Stimulated activated CD4-positive, alpha-beta T cell treated with anti-CD3 and anti-CD28 coated beads, Interleukin-1b, Interleukin-23, amount 100 ng/mL, for 24 hours (primary cell): ENCODE results near the gene NID2.
A peak's percentile ranks its signal among the peaks of the same experiment; 100 is the strongest.

Experiments used
- DNase-seq, 4 experiments: peaks; one replicate each; pipeline ENCODE4 v3.0.0-alpha.2; 2020; ENCODE audit warnings: low read depth in 4 of 4, low spot score in 1 of 4

Gene NID2, protein sequence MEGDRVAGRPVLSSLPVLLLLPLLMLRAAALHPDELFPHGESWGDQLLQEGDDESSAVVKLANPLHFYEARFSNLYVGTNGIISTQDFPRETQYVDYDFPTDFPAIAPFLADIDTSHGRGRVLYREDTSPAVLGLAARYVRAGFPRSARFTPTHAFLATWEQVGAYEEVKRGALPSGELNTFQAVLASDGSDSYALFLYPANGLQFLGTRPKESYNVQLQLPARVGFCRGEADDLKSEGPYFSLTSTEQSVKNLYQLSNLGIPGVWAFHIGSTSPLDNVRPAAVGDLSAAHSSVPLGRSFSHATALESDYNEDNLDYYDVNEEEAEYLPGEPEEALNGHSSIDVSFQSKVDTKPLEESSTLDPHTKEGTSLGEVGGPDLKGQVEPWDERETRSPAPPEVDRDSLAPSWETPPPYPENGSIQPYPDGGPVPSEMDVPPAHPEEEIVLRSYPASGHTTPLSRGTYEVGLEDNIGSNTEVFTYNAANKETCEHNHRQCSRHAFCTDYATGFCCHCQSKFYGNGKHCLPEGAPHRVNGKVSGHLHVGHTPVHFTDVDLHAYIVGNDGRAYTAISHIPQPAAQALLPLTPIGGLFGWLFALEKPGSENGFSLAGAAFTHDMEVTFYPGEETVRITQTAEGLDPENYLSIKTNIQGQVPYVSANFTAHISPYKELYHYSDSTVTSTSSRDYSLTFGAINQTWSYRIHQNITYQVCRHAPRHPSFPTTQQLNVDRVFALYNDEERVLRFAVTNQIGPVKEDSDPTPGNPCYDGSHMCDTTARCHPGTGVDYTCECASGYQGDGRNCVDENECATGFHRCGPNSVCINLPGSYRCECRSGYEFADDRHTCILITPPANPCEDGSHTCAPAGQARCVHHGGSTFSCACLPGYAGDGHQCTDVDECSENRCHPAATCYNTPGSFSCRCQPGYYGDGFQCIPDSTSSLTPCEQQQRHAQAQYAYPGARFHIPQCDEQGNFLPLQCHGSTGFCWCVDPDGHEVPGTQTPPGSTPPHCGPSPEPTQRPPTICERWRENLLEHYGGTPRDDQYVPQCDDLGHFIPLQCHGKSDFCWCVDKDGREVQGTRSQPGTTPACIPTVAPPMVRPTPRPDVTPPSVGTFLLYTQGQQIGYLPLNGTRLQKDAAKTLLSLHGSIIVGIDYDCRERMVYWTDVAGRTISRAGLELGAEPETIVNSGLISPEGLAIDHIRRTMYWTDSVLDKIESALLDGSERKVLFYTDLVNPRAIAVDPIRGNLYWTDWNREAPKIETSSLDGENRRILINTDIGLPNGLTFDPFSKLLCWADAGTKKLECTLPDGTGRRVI (N-terminal part only)

DNA sequence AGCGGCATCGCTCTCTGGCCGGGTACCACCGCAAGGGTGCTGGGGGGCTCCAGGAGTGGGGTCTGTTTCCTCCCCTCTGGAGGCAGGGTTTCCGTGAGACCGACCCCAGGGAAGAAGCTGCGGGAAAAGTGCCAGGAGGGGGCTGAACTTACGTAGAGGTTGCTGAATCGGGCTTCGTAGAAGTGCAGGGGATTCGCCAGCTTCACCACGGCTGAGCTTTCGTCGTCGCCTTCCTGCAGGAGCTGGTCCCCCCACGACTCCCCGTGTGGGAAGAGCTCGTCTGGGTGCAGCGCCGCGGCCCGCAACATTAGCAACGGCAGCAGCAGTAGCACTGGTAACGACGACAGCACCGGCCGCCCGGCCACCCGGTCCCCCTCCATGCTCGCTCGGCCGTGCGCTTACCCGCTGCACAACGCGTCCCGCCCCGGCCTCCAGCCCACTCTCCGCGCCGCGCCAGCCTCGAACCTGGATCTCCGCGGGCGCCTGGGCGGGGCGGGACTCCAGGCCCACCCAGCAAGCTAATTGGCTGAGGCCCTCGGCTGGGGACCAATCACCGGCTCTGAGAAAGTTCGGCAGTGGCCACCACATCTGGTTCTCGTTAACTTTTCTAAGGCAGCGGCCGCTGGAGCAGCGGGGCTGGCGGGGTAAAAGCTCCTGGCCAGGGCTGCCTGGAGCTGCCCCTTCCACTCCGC, at the start of gene NID2:
NID2 (minus strand) TSS at position 445 of the 692 bp plus-strand sequence; CDS start at position 380, 65 bp downstream.
- DNase-seq: peak in 2 of 4 experiments; percentile 41 to 42

DNA sequence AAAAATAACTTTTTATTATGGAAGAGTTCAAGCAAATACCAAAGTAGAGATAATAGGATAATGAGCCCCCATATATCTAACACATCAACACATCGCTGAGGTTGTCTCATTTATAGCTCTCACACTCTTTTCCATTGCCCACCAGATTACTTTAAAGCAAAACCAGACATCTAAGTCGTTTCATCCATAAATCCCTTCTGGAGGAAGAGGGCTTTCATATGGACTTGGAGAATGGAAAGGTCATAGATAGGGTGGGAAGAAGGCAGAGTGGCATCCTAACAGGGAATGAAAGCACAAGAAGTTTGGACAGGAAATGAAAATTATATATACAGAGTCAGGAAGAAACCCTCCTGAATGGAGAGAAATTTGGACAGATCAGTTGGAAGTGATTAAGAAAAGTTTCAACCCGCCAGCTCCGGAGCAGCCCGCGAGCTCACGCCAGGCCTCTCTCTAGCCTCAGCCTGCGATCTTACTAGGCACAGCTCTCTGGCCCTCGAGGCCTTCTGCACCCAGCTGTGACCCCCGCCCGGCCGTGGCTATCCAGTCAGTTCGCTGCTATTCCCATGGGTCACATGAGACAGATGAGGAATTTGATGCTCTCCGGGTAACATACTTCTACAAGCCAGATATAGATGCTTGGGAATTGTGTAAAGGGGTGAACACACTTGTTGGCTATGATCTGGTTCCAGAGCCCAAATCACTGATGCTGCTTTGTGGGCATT, 48.4 kb upstream of the NID2 start:
- DNase-seq: no peak

DNA sequence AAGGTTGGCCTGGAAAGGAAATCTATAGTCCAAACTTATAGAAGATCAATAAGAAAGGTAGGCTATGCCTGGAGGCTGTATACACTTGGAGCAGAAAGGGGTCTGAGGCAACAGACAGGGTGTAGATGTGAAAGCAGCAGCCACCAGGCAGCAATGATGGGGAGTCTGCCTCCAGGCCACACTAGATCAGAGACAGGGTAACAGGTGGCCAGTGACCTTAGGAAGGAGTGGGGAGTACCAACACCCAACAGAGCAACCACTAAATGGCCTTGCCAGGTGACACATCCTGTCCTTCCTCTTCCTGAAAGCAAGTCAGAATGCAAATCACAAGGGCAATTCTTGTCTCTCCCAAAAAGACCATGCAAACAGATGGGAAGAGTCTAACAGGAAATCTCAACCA, 46.4 kb upstream of the NID2 start:
- DNase-seq: no peak

DNA sequence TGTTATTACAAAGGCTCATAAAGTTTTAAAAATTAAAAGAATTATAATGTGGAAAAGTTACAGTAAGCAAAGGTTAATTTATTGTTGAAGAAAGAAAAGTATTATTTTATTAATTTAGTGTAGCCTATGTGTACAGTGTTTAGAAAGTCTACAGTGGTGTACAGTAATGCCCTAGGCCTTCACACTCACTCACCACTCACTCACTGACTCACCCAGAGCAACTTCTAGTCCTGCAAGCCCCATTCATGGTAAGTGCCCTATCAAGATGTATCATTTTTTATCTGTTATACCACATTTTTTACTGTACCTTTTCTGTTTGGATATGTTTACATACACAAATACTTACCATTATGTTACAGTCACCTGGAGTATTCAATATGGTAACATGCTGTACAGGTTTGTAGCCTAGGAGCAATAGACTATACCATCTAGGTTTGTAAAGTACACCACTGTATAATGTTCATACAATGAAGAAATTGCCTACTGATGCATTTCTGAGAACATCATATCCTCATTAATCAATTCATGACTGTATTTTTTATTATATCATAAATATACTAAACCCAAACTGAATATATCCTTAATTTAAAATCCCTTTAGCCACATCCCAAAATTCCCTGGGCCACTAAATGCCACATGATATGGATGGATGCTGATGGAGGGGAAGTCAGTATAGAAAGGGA, 43.6 kb upstream of the NID2 start:
- no peak for DNase-seq

DNA sequence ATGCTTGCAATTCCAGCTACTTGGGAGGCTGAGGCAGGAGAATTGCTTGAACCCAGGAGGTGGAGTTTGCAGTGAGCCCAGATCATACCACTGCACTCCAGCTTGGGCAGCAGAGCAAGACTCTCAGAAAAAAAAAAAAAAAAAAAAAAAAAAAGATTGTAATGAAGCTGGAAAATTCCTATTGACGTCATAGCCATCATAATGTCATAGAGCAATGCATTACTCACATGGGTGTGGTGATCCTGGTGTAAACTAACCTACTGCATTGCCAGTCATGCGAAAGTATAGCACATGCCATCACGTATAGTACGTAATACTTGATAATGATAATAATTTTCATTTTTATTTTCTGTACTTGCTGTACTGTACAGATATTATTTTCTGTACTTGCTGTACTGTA, 42.7 kb upstream of the NID2 start:
- no peak for DNase-seq

DNA sequence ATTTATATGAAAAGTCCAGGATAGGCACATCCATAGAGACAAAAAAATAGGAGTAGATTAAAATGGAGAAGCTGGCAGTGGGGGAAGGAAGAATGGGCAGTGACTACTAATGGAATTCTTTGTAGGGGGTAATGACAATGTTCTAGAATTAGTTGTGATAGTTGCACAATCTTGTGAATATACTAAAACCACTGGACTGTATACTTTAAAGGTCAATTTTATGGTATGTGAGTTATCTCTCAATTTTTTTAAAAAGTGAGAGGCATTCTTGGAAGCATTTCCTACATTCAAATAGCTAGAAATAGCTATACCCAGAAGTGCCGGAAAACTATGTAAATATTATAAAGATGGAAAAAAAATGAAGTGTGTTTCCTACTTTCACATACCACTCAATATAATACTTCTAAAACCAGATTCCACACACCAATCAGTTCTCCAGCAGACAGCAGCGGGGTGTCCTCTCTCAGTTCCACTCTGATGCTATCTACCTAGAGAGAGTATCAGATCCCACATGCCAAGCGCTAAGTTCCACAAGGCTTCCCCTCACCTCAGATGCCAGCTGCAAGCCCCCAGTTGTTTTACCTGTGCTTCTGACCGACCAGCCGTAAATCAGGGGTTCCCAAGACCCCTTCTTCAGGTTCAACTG, 41.7 kb upstream of the NID2 start:
- no peak for DNase-seq

DNA sequence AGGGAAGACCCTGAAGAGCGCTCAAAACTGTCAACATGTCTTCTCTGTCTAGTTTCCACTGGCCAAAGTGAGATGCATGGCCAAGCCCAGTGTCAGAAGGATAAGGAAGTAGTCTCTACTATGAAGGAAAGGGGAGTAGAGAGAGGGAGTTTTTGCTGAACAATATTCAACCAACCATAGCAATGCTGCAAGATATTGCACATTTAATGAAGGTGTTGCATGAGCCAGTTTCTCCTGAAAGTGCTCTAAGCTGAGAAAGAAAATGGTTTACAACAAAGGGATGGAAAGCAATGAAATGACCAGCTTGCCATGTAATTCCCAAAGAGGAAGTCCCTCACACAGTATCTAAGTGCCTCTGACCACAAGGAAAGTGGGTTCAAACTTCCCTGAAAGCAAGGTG, 40.0 kb upstream of the NID2 start:
- no peak for DNase-seq

DNA sequence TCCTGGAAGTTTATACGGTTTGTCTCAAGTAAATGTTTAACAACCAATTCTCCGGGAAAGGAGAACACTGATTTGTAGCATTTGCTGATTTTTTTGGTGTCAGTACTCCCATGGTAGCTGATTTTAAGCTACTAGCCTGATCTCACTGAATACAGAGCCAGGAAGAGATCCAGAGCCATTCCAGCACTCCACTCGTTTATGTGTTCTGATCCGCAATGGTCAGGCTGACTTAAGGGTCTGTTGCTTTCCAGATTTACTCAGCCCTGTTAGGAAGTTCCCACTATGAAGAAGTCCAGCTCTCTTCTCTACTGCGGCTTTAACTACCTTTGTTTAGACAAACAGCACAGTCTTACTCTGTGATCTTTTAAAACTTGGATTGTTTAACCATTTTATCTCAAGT, 38.0 kb upstream of the NID2 start:
- no peak for DNase-seq

DNA sequence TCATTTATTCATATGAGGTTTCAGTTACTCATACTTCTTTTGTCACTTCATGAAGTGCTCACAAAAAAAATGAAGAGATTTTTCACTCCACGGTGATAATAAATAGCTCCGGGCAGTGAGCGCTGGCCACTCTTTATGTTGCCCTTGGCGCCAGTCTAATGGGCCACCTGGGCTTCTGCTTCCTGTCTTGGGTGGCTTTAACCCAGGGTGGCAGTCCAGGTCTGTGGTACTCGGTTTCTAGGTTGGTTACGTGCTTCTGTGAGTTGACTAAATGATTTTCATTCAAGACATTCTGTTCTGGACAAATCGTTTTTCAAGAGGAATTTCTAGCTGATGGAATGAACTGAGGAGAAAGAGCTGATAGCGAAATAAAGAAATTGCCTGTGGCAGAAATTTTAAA, 34.6 kb upstream of the NID2 start:
- no peak for DNase-seq

DNA sequence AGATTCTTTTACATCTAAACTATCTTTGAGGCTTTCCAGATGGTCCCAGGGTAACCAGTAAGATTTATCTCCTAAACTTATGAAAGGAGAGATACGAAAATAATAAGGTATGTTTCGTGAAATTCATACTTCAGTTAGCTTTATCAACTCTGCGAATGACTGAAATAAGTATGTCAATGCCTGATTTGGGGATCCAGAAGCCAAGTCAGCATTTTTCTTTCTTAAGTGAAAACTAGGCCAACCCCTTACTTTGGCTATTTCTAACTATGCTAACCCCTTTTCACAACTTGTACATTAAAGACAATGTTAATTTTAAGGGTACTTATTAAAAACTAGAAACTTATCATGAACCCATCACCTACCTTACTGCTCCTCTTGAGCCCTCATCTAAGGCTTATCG, 26.9 kb upstream of the NID2 start:
- DNase-seq: no peak

DNA sequence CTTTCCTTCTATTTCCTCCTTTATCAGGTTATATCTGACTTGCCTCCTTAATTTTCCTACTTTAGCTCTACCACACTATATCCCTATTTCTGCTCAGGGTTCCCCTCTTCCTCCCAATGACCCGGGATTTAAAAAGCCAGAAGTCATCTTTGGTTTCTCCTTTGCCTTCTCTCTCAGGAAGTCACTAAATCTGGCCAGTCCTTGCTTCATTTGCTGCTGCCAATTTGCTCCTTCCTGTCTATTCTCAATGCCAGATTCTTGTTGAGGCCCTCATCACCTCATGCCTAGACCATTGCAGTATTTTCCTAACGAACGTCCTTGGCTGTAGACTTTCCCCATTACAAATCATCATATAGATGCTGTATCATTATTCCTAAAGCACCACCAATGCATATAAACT, 26.5 kb upstream of the NID2 start:
- no peak for DNase-seq

DNA sequence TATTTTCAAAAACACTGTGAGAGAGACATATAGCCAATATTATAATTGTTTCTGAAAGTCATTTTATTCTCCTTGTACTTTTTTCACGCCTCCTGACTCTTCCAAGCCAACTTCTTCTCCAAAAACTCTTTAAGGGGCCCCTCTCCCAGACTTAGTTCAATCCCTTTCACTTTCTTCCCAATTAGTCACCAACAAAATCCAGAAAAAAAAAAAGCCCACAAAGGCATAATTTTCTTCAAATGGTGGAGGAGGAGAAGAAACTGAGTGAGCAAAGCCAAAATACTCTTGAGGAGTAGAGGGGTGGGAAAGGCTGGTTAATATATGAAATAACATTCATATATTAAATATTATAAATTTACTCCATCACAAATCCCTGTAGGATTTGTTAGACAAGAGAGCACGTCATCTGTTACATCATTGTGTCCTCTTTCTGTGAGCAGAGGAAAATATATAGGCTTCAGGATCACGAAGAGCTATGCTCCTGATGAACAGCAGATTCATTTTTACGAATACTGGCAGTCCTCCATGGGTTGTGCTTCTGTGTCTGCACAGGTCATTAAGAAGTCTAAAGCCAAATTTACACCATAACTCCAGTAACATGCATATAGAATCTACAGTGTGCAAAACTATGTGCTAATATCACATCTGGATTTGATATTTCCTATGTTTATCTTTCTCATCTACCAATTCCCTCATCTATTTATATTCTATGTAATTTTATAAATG, 25.9 kb upstream of the NID2 start:
- no peak for DNase-seq

DNA sequence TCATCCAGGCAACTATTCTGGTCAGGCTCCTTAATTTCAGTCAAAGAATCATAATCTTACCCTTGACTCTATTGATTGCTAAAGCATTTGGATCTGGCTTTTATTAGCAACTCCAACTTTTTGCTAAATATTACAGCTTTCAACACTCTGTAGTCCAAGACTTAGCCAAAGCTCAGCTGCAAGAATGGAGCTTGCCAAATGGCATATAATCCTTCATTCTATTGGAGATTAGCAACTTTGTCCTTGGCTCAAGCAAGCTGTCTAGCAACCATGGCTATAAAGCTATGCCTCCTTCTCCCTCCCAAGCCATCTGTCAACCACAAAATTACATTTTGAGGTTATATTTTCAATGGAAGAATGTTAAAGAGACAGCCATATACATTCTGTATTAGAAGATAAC, 23.1 kb upstream of the NID2 start:
- DNase-seq: no peak

DNA sequence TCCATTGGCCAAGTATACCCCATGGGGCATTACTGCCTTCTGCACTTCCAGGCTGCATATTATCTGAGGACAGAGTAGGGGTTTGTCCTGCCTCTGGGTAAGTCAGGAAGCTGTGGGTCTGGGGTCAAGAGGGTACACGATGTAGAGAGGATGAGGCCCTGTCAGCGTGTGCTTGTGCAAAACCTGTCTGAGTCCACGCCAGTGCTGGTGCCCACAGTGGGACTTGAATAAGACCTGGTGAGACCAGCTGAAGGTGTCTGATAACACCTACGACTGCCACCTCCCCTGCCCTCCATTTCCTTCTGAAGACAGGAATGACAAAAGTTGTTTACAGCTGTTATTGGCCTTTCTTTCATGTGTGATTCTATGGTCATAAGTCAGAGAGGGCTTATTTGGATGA, 22.1 kb upstream of the NID2 start:
- no peak for DNase-seq

DNA sequence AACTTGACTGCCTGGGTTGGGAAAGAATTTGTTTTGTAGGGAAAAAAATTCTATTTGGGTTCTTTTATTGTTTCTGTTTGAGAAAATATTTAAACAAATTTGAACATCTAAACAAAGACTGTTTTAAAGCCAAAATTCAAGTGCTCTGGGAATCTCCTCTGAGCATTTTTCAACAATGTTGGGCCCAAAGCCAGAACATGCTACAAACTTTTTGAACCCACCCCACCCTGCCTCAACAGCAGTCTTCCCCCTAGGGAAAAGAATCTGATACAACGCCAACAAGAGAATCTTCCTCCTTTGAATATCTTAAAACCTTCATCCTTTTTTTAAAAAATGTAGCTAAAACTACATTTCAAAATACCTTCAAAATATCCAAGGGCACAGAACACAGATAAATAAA, 20.4 kb upstream of the NID2 start:
- DNase-seq: no peak

DNA sequence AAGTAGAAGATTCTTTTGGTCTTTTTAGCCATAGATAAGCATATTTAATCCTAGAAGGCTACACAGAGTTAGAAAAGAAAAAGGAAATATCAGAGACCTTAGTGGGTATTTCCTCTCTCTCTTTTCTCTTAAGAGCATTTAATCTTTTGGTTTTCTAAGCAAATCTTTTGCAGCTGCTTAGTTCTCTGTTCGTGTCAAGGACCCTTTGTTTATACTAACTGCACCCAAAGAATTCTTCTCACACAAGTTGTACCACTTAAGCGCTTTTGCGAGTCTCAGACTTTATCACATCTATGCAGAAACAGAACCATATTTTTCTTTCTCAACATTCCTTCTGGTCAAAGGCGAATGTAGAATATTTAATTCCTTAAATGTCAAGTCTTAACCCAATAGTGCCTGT, 17.9 kb upstream of the NID2 start:
- DNase-seq: no peak

DNA sequence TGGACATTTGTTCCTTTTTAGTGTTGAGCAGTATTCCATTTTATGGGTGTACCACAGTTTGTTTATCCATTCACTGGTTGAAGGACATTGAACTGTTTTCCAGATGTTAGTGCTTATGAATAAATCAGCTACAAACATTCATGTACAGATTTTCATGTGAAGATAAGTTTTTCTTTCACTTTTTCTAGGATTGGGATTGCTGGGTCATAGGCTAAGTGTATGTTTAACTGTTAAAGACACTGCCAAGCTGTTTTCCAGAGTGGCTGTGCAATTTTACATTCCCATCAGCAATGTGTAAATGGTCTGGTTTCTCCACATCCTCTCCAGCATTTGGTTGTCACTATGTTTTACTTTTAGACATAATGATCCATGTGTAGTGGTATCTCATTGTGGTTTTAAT, 14.0 kb upstream of the NID2 start:
- no peak for DNase-seq

DNA sequence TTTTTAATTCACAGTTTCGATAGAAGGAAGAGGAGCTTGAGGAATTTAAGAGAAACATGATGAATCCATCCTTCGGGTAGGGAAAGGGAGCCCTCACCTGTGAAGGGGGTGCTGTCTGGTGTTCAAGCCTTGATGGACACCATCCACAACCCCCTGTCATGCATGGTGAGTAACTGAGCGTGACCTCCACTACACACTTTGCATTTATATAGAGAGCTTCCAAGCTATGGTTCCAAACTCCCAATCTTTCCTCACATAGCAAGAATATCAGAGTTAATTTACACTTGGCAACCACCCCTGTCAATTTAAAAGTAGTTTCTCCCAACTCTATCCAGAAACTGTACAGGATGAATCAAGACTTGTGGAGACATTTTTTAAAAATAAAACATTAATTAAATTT, 13.1 kb upstream of the NID2 start:
- no peak for DNase-seq
